ENCODE data around the gene CELF2. TPM values are rescaled to one million over a fixed set of nuclear protein-coding genes. Genes with fewer than 3 reads are reported as not detected.

CELF2 gene
- total and polyA plus RNA-seq, 12 donors = 13.0 to 90.9 (median 80.9) TPM

DNA sequence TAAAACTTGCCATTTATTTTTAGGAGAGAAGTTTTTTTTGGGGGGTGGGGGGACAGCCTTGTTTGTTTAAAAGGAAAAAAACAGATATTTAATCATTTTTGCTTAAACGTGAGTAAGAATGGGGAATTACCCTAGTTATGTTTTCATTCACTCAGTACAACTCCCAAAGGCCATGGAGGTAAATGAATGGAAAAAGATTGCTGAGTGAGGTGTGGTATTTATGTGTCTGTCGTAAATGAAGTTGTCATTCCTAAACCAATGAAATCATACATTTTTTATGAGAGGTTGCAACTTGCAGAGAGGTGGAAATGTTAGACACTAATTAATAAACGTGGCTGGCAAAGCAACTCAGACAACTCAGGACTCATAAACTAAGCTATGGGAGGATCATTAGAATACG lies 218.1 kb downstream of the CELF2 start:
- H3K27me3 ChIP-seq = no peaks in the 10 kb centered on the region
- peaks cover 0 to 29% (median 0%) of the 10 kb centered on the region in 9 donors for H3K36me3 ChIP-seq
- 82 to 85% methylated on average over 4 of the region's 4 CpGs for WGBS, 2 donors
- TF ChIP-seq, protein P1, sequence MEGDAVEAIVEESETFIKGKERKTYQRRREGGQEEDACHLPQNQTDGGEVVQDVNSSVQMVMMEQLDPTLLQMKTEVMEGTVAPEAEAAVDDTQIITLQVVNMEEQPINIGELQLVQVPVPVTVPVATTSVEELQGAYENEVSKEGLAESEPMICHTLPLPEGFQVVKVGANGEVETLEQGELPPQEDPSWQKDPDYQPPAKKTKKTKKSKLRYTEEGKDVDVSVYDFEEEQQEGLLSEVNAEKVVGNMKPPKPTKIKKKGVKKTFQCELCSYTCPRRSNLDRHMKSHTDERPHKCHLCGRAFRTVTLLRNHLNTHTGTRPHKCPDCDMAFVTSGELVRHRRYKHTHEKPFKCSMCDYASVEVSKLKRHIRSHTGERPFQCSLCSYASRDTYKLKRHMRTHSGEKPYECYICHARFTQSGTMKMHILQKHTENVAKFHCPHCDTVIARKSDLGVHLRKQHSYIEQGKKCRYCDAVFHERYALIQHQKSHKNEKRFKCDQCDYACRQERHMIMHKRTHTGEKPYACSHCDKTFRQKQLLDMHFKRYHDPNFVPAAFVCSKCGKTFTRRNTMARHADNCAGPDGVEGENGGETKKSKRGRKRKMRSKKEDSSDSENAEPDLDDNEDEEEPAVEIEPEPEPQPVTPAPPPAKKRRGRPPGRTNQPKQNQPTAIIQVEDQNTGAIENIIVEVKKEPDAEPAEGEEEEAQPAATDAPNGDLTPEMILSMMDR (IDR thresholded peaks at IDR 0.05) = no peak
- H3K27ac ChIP-seq = no peak overlapping the region
- intact Hi-C loops (cut with DNase I) = no loop called here
- H3K9me3 ChIP-seq = peaks cover 0 to 10% (median 0%) of the 10 kb centered on the region in 11 donors
- H3K4me1 ChIP-seq = peaks cover 0 to 61% (median 22%) of the 10 kb centered on the region in 9 donors
- no peak for ATAC-seq
- DNase-seq = no peak
- H3K4me3 ChIP-seq = no peak overlapping the region

DNA sequence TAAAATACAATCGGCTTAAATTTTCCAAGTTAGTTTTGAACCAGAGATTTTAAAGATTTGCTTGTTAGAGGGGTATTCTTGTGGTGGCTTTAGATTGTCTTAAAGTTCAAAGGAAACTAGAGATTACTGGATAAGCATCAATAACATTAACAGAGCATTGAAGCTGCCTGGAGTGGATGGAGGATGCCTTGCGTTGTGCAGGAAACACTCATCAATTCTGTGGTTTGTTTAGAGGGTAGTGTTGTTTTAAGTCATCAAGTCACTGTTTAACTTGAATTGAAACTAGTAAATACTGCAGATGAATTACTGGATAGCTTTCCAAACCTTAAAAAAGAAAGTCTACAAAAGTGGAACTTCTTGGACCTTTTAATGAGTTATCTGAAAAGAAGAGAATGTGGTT lies 218.6 kb downstream of the CELF2 start:
- no peak for ATAC-seq
- Histone ChIP-seq H3K9me3 (peaks cover 0 to 10% (median 0%) of the 10 kb centered on the region in 11 donors), H3K4me1 (peaks cover 0 to 61% (median 25%) of the 10 kb centered on the region in 9 donors), H3K27ac (no peak overlapping the region), H3K36me3 (peaks cover 0 to 27% (median 0%) of the 10 kb centered on the region in 9 donors), H3K4me3 (no peak overlapping the region), H3K27me3 (no peaks in the 10 kb centered on the region)
- DNase-seq = no peak
- 69 to 73% methylated on average over 2 of the region's 2 CpGs for WGBS, 2 donors
- TF ChIP-seq, protein P1 (IDR thresholded peaks at IDR 0.05) = no peak
- intact Hi-C loops (cut with DNase I) = no loop called here

DNA sequence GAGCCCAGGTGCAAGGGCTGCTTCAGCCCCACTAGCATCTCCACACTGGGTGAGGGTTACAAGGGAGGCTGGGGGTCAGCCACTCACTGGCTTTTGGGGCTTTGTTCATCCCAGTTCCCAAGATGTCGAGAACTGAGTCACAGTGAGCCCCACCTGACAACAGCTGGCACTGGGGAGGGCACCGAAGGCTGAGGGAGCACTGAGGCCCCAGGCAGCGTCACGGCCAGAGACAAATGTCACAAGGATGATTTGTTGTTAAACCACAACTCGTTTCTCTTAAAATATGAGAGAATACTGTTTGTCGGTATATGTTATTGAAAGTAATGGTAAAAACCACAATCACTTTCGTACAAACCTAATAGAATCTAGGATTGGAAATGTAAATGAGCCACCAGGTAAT lies 219.9 kb downstream of the CELF2 start:
- TF ChIP-seq, protein P1 (IDR thresholded peaks at IDR 0.05) = no peak
- DNase-seq = no peak
- intact Hi-C loops (cut with DNase I) = no loop called here
- WGBS, 2 donors = 94 to 95% methylated on average over 7 of the region's 7 CpGs
- H3K9me3 ChIP-seq = peaks cover 0 to 6% (median 0%) of the 10 kb centered on the region in 11 donors
- H3K4me3 ChIP-seq = no peak overlapping the region
- ATAC-seq = no peak
- no peaks in the 10 kb centered on the region for H3K27me3 ChIP-seq
- peaks cover 5 to 73% (median 36%) of the 10 kb centered on the region in 9 donors for H3K4me1 ChIP-seq
- H3K27ac ChIP-seq = no peak overlapping the region
- peaks cover 0 to 22% (median 0%) of the 10 kb centered on the region in 9 donors for H3K36me3 ChIP-seq

DNA sequence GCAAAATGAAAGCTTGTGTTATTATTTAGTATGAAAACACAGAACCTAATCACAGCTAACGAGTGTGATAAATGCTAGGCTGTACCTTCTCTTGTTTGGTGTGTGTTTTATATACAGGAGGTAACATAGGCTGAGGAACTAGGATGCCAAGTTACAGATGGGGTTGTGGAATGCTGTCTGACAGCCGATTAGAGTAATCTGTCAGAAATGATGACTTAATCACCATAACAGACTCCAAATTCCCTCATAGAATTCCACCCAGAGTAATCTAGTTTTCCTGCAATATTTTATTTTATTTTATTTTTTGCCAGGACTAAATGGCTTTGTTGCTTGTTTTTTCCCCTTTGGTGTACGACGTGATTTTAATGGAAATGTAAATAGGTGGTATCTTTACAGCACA lies 221.2 kb downstream of the CELF2 start:
- no peak for ATAC-seq
- TF ChIP-seq, protein P1 (IDR thresholded peaks at IDR 0.05) = no peak
- WGBS, 2 donors = 47 to 51% methylated on average over 4 of the region's 4 CpGs

More for the DNA sequence above, 221.2 kb downstream of the CELF2 start:
- intact Hi-C loops (cut with DNase I) = no loop called here
- Histone ChIP-seq H3K27ac (no peak overlapping the region), H3K9me3 (no peaks in the 10 kb centered on the region), H3K27me3 (no peaks in the 10 kb centered on the region), H3K4me3 (no peak overlapping the region), H3K36me3 (peaks cover 0 to 9% (median 0%) of the 10 kb centered on the region in 9 donors), H3K4me1 (peaks cover 9 to 86% (median 46%) of the 10 kb centered on the region in 9 donors)
- DNase-seq = no peak
